Kidney epithelial cell (primary cell): ENCODE data around the gene EMSY. TPM values are rescaled to one million over a fixed set of nuclear protein-coding genes. Genes with fewer than 3 reads are reported as not detected.

ENCODE experiments used
- DNase-seq: peaks from one replicate; pipeline ENCODE4 v3.0.0-alpha.2; 2010; ENCODE audit warnings: low read depth
- H3K27me3 ChIP-seq: 2 replicates; pipeline ENCODE4 v1.6.0; 2011; ENCODE audit warnings: low read length; ENCODE audit not compliant: control insufficient read depth, insufficient read depth
- H3K36me3 ChIP-seq: 2 replicates; pipeline ENCODE4 v1.5.1; 2011; ENCODE audit warnings: low read length; ENCODE audit not compliant: control insufficient read depth, insufficient read depth
- H3K4me3 ChIP-seq: 2 replicates; pipeline ENCODE4 v1.5.1; 2011; ENCODE audit warnings: low read depth, mild to moderate bottlenecking, control low read depth, low read length
- CTCF ChIP-seq: IDR thresholded peaks from 2 replicates; pipeline ENCODE4 v1.5.1; 2011; ENCODE audit warnings: mild to moderate bottlenecking, moderate library complexity, low read length, control low read depth, inconsistent platforms; ENCODE audit not compliant: insufficient read depth, poor library complexity, severe bottlenecking
- total RNA-seq: library from RNA; depleted of rRNA; stranded (reverse); fragments of >200 nt; gene quantifications from 2 replicates; pipeline ENCODE4 v1.2.3, GENCODE V29; 2015

Gene EMSY
- total RNA-seq, 1 donor from 2014 or later, result 15.2 TPM

GRCh38 chr11:76480241-76480640 is 35.4 kb downstream of the EMSY start:
- no peak overlapping the region for H3K4me3 ChIP-seq
- H3K36me3 ChIP-seq, result no peaks in the 10 kb centered on the region
- TF ChIP-seq CTCF, result no peak

GRCh38 chr11:76491644-76492043 is 46.8 kb downstream of the EMSY start:
- no peak for DNase-seq
- no peaks in the 10 kb centered on the region for H3K27me3 ChIP-seq
- no peak for TF ChIP-seq CTCF
- H3K36me3 ChIP-seq, result peaks cover 2% of the 10 kb centered on the region
- no peak overlapping the region for H3K4me3 ChIP-seq

More at GRCh38 chr11:76480241-76480640, 35.4 kb downstream of the EMSY start:
- no peak for DNase-seq
- H3K27me3 ChIP-seq, result no peaks in the 10 kb centered on the region

GRCh38 chr11:76493040-76493439 is 48.2 kb downstream of the EMSY start:
- H3K36me3 ChIP-seq, result peaks cover 2% of the 10 kb centered on the region
- H3K4me3 ChIP-seq, result no peak overlapping the region
- no peak for TF ChIP-seq CTCF
- DNase-seq, result no peak
- H3K27me3 ChIP-seq, result no peaks in the 10 kb centered on the region

- Histone ChIP-seq H3K4me3 (no peak overlapping the region), H3K27me3 (no peaks in the 10 kb centered on the region), H3K36me3 (peaks cover 2% of the 10 kb centered on the region)
- DNase-seq, result no peak
- TF ChIP-seq CTCF, result no peak
These were observed 49.1 kb downstream of the EMSY start for GRCh38 chr11:76493626-76494539.

GRCh38 chr11:76495019-76495418 is 50.2 kb downstream of the EMSY start:
- H3K4me3 ChIP-seq, result no peak overlapping the region
- H3K27me3 ChIP-seq, result no peaks in the 10 kb centered on the region
- TF ChIP-seq CTCF, result no peak

More at GRCh38 chr11:76495019-76495418, 50.2 kb downstream of the EMSY start:
- DNase-seq, result no peak
- peaks cover 2% of the 10 kb centered on the region for H3K36me3 ChIP-seq
